HL-60 (cell line): ENCODE results near the gene NAPB.

Experiments used
- POLR2AphosphoS5 ChIP-seq: IDR thresholded peaks from 2 replicates; pipeline ENCODE4 v1.6.1; 2012; ENCODE audit warnings: low read depth
- SPI1 ChIP-seq: IDR thresholded peaks from 2 replicates; pipeline ENCODE4 v1.6.1; 2012; ENCODE audit warnings: low read depth, mild to moderate bottlenecking, borderline replicate concordance
- TF ChIP-seq, protein P1 (sequence below): IDR thresholded peaks from 2 replicates; pipeline ENCODE4 v1.6.1; 2012; ENCODE audit warnings: low read depth; ENCODE audit not compliant: insufficient replicate concordance
- TF ChIP-seq, protein P2 (sequence below): IDR thresholded peaks from one replicate; pipeline ENCODE4 v1.5.1; 2011; ENCODE audit warnings: low read length, control low read depth, inconsistent platforms; ENCODE audit not compliant: insufficient read depth

DNA sequence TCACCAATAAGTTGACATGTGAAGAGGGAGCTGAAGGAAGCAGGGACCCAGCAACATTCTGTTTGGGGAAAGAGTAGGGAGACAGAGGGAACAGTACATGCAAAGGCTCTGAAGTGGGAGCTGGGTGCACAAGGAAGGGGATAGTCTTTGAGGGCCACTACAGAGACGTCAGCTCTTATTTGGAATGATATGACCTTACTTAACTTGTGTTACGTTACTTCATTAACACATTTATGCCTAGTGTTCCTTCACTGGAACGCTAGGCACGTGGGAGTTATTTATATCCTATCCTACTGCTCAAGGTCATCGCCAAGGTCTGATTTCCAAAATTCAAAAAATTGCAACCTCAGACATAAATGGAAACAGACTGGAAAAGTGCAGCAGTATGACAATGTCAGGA lies 20.2 kb downstream of the NAPB start:
- TF ChIP-seq, protein P1, sequence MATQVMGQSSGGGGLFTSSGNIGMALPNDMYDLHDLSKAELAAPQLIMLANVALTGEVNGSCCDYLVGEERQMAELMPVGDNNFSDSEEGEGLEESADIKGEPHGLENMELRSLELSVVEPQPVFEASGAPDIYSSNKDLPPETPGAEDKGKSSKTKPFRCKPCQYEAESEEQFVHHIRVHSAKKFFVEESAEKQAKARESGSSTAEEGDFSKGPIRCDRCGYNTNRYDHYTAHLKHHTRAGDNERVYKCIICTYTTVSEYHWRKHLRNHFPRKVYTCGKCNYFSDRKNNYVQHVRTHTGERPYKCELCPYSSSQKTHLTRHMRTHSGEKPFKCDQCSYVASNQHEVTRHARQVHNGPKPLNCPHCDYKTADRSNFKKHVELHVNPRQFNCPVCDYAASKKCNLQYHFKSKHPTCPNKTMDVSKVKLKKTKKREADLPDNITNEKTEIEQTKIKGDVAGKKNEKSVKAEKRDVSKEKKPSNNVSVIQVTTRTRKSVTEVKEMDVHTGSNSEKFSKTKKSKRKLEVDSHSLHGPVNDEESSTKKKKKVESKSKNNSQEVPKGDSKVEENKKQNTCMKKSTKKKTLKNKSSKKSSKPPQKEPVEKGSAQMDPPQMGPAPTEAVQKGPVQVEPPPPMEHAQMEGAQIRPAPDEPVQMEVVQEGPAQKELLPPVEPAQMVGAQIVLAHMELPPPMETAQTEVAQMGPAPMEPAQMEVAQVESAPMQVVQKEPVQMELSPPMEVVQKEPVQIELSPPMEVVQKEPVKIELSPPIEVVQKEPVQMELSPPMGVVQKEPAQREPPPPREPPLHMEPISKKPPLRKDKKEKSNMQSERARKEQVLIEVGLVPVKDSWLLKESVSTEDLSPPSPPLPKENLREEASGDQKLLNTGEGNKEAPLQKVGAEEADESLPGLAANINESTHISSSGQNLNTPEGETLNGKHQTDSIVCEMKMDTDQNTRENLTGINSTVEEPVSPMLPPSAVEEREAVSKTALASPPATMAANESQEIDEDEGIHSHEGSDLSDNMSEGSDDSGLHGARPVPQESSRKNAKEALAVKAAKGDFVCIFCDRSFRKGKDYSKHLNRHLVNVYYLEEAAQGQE, result no peak
- TF ChIP-seq, protein P2, sequence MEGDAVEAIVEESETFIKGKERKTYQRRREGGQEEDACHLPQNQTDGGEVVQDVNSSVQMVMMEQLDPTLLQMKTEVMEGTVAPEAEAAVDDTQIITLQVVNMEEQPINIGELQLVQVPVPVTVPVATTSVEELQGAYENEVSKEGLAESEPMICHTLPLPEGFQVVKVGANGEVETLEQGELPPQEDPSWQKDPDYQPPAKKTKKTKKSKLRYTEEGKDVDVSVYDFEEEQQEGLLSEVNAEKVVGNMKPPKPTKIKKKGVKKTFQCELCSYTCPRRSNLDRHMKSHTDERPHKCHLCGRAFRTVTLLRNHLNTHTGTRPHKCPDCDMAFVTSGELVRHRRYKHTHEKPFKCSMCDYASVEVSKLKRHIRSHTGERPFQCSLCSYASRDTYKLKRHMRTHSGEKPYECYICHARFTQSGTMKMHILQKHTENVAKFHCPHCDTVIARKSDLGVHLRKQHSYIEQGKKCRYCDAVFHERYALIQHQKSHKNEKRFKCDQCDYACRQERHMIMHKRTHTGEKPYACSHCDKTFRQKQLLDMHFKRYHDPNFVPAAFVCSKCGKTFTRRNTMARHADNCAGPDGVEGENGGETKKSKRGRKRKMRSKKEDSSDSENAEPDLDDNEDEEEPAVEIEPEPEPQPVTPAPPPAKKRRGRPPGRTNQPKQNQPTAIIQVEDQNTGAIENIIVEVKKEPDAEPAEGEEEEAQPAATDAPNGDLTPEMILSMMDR, result no peak
- TF ChIP-seq POLR2AphosphoS5 (no peak), SPI1 (no peak)
